Spleen (tissue), 7 donors: Measurements from ENCODE around the gene RGS19.
"Not testable (repeated sequence)": the region's sequence is repeated elsewhere in the genome, so short reads cannot be mapped to it uniquely, and the experiment has no call there.

Experiments used
- POLR2A ChIP-seq, 3 donors: fragments of 450-650 bp; IDR thresholded peaks; one replicate each; pipeline ENCODE4 v1.5.1; 2017; ENCODE audit warnings: antibody characterized with exemption in 3 of 3, mild to moderate bottlenecking in 1 of 3
- POLR2AphosphoS5 ChIP-seq, 3 donors: sonication (generic); formaldehyde crosslinking; IDR thresholded peaks; one replicate each; pipeline ENCODE4 v1.5.1; 2017; ENCODE audit warnings: antibody characterized with exemption in 3 of 3
- TF ChIP-seq, protein P1 (sequence below), 11 experiments: fragments of 200-600 bp in 7 of 11; fragments of 450-650 bp in 4 of 11; sonication (generic) in 4 of 11; IDR thresholded peaks in 8 of 11; conservative IDR thresholded peaks in 3 of 11; 1 replicate in 7 of 11; 2 replicates in 4 of 11; pipeline versions ENCODE4 v1.4.0 to v1.8.0; 2016 to 2021; ENCODE audit warnings: antibody characterized with exemption in 11 of 11, inconsistent platforms in 4 of 11, mild to moderate bottlenecking in 1 of 11
- donor health status: DM: no; HTN: no; CAD: no; lungs with moderate emphysema.
- donor health status: DM: no; HTN: no; CAD: no.
- donor health status: DM: no; HTN: no; CAD: no.

DNA sequence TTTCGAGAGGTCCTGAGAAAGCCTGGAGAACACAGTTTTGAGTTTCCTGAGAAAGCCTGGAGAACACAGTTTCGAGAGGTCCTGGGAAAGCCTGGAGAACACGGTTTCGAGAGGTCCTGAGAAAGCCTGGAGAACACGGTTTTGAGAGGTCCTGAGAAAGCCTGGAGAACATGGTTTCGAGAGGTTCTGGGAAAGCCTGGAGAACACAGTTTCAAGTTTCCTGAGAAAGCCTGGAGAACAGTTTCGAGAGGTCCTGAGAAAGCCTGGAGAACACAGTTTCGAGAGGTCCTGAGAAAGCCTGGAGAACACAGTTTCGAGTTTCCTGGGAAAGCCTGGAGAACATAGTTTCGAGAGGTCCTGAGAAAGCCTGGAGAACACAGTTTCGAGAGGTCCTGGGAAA lies 44.2 kb upstream of the RGS19 start:
- not testable (repeated sequence) for TF ChIP-seq POLR2A, POLR2AphosphoS5 (IDR thresholded peaks at IDR 0.05)
- TF ChIP-seq, protein P1, sequence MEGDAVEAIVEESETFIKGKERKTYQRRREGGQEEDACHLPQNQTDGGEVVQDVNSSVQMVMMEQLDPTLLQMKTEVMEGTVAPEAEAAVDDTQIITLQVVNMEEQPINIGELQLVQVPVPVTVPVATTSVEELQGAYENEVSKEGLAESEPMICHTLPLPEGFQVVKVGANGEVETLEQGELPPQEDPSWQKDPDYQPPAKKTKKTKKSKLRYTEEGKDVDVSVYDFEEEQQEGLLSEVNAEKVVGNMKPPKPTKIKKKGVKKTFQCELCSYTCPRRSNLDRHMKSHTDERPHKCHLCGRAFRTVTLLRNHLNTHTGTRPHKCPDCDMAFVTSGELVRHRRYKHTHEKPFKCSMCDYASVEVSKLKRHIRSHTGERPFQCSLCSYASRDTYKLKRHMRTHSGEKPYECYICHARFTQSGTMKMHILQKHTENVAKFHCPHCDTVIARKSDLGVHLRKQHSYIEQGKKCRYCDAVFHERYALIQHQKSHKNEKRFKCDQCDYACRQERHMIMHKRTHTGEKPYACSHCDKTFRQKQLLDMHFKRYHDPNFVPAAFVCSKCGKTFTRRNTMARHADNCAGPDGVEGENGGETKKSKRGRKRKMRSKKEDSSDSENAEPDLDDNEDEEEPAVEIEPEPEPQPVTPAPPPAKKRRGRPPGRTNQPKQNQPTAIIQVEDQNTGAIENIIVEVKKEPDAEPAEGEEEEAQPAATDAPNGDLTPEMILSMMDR (IDR thresholded peaks at IDR 0.05 in 8 of 11, conservative IDR thresholded peaks at IDR 0.05 in 3 of 11), result not testable (repeated sequence)
